NCI-H1105 treated with DMSO at 0.1 percent for 48 hours (cell line): ENCODE results near the gene EBF4.
A peak's percentile ranks its signal among the peaks of the same experiment; 100 is the strongest.

Experiments used
- DNase-seq: peaks from one replicate; lab custom pipeline; 2025; lab: John Stamatoyannopoulos, UW

Gene EBF4

DNA sequence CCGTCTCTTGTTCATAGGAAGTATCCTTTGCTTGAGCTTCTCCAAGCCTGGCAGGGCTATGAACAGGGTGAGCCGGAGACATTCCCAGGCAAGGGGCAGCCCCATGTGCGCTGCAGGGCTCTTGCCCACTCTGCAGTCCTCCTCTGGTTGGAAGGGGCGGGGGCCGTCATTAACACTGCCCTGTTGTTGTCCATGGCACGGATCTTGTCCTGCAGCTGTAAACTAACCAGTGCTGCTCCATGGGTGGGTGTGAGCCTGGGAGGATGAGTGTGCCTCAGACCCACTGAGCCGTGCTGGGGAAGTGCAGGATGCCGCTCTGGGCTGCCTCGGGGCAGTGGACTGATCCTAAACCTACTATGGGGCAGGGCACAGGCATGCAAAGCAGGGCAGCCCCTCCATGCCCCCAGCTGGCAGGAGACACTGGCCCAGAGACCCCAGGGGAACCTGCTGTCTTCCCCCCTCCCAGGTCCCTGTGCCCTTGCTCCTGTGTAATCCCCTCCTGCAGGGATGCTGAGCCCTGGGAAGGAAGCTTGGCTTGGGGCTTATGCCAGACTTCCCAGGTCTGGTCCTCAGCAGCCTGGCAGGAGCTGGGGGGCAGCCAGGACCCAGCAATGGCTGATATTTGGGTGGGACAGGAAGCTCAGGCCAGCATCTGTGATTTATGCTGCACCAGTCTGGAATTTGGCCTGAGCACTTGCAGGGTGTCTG lies 8.5 kb downstream of the EBF4 start:
- no peak for DNase-seq

DNA sequence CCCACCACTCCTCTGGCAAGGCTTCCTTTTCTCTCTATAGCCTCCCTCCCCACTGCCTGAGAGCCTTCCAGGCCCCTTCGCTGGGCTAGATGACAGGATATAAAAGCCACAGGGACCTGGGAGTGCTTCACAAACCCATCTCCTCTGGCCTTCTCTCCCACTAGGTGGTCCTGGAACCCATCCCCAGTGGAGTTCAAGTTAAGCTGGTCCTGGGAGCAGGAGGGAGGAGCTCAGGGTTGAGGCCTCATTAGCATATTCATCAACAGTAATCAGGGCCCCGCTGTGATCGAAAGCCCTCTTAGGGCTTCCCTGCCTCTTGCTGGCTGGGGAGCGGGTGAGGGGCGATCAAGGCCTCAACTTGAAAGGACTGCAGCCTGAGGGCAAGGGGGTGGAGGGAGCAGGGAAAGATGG lies 9.1 kb downstream of the EBF4 start:
- no peak for DNase-seq

DNA sequence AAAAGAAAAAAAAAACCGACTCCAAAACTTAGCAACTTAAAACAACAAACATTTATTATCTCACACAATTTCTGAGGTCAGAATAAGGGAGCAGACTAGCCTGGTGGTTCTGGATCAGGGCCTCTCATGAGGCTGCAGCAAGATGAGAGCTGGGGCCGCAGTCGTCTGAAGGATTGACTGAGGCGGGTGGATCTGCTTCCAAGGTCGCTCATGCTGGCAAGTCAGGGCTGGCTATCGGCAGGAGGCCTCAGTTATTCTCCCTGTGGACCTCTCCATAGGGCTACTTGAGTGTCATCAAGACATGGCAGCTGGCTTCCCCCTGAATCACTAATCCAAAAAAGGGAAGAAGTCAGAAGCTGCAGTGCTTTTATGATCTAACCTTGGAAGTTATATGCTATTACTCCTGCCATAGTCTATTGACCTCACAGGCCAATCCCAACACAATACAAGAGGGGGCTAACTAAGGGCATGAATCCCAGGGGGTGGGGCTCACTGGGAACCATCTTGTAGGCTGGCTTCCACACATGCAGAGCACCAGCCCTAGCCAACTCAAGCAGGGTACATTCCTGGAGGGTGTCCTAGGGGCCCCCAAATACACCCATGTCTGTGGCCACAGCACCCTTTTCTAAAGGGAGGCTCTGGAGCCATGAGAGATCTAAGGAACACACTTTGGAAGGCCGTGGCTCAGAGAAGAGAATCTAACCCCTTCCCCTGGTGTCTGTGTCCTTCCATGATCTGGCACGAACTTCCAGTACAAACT lies 11.3 kb downstream of the EBF4 start:
- no peak for DNase-seq

DNA sequence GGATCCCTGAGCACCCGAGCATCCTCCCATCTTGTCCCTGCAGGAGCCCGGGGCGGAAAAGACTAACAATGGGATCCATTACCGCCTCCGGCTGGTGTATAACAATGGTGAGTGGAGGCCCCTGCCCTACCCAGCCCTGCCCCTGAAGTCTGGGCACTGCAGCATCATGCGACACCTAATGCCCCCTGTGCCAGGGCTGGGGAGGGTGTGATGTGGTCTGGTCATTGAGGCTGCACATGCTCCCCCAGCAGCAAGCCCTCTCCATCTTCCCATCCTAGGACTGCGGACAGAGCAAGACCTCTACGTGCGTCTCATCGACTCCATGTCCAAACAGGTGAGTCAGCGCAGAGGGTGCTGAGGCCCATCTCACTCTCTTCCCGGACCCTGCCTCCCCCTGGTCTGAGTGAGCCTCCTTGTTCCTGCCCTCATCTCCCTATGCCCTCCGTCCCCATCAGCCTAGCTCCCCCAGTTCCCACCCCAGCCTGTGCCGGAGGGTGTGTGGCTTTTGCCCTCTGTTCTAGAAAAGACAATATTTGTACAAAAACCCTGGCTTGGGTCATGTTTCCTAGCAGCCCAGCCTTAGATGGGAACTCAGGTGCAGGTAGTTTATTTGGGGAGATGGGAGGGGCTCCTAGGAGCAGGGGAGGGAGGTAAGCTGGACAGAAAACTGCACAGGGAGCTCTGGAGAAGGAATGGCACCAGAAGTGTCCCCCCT lies 13.5 kb downstream of the EBF4 start:
- DNase-seq, result no peak

DNA sequence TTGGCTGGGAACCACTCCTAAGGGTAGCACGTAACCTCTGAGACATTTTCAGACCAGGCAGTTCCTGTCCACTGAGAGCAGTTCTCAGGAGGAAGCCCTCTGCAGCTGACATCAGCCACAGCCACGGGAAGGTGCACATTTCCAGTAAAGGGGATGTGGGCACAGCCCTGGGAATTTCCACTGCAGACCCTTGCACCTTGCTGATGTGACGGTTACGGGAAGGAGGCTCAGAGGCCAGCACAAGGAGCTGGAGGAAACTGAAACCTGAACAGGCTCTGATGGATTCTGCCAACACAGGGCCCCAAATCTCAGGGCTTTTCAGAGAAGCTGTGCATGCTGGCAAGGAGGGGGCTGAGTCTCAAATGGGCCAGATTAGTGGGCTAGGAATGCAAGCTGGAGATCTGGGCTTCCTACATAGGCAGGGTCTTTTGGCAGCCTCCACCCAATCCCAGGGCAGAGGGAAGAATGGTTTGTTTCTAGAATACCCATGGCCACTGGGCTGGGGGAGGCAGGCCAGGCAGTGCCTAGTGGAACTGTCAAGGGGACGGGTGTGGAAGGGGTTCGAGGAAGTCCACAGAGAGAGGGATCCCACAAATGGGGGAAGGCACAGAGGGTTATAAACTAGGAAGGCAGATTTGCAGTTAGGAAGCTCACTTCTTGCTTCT lies 14.2 kb downstream of the EBF4 start:
- DNase-seq, result no peak

DNA sequence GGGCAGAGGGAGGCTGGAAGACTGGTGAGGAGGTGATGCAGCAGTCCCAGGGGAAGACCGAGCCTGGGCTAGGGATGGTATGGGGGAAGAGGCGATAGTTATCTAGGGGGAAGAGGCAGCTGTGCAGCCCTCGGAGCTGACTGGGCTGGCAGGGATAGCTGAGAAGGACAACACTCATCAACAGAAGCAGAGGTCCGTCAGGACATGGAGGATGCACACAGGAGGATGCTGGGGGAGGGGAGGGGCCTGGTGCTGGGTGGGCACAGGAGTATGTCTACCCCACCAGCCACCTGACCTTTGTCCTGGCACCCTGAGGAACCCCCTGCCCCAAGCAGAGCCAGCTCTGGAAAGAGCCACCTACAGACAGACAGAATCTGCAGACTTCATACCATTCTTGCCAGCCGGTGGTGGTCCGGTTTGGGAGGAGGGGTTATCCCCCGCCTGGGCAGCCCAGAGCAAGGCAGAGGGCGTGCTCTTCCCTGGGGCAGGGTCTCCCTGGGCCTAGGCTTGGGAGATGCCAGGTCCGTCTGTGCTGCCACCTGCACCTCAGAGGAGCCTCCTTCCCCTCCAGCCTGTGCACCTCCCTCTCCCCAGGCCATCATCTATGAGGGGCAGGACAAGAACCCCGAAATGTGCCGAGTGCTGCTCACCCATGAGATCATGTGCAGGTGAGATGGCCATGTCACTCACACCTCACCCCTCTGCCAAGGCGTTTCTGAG lies 14.9 kb downstream of the EBF4 start:
- no peak for DNase-seq

DNA sequence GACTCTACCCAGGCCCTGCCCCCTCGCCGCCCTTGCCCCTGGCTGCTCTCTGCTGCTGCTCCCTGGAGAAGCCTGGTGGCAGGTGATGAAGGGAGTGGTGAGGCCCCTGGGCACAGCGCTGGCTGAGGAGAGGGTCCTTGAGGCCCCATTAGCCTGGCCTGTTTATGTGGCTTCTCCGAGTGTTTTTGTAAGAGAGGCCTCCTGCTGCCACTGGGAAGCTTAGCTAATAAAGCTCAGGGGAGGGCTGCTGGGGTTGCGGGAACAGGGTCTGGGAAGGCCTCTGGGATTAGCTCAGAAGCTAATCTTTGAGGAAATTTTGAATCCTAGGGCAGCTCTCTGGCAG lies 15.5 kb downstream of the EBF4 start:
- no peak for DNase-seq

DNA sequence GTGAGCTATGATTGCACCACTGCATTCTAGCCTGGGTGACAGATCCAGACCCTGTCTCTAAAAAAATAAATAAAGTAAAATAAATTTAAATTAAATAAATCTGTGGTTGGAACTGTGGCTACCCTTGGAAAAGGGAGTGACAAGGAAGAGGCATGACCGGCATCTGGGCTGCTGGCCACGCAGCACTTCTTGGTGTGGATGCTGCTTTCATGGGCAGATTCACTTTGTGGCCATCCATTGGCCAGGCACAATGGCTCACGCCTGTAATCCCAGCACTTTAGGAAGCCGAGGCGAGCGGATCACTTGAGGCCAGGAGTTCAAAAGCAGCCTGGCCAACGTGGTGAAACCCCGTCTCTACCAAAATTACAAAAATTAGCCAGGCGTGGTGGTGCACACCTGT lies 16.1 kb downstream of the EBF4 start:
- DNase-seq, result no peak

DNA sequence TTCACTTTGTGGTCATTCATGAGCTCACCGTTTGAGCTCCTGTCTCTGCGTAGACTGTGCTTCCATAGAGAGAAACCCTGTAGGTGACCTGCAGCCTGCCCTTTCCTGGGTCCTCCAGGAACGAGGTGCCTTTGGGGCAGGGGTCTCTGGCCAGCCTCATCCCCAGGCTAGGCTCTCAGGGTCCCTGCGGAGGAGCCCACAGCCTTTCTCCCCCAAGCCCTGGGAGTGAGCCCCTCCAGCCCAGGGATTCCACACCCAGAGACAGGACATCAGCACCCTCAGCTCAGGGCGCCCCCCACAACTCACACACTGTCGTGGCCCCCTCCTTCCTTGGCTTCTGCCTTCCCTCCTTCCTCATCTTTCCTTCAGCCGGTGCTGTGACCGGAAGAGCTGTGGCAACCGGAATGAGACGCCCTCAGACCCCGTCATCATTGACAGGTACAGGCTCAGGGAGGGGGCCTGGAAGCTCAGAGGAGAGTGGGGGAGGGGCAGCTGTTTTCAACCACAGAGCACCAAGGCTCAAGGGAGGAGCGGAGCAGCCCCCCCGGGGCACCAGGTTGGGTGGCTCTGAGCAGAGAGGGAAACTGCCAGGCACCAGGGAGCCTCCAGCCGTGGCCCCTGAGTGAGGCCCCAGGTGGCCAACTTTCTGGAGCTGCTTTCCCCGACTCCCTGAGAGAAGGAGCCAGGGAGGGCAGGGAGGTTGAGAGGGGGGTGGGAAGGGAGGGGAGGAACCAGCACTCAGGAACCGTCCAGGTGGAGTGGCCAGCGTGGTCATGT lies 16.8 kb downstream of the EBF4 start:
- no peak for DNase-seq

DNA sequence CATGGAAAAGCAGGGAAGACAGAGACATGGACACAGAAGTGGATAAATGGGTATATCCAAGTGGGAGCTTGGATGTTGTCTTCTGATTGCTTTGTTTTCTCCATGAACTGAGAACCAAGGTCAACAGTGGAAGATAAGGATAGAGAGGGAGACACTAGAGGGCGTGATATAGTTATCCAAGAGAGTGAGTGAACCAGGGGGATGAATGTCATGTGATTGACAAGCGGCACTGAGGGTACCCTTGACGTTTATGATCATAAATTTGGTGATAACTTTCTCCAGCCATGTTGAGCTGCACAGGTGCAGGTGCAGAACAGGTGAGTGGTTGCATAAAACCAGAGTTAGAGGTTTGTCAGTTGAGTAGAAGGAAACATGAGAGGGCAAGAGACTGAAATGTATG lies 20.7 kb downstream of the EBF4 start:
- peak; percentile 26 for DNase-seq

DNA sequence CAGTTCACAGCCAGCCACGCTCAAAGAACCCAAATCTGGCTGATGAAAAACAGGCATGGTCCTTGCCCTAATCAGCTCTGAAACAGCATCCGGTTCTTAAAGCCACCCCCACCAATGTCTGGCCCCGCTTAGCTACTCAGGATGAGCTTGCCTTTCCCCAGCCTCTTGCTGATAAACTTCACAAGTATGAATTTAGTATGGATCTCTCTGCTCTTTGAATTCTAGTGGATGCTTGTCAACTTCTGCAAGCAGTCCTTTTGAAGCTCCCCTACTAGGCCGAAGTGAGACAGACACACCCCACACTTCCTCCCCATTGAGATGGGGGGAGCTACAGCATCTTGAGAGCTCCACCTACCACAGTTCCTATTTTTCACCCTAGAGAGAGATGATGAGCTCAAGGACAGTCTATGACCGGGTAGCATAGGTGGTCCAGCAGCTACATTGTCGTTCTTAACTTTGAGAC lies 36.7 kb downstream of the EBF4 start:
- DNase-seq, result no peak

DNA sequence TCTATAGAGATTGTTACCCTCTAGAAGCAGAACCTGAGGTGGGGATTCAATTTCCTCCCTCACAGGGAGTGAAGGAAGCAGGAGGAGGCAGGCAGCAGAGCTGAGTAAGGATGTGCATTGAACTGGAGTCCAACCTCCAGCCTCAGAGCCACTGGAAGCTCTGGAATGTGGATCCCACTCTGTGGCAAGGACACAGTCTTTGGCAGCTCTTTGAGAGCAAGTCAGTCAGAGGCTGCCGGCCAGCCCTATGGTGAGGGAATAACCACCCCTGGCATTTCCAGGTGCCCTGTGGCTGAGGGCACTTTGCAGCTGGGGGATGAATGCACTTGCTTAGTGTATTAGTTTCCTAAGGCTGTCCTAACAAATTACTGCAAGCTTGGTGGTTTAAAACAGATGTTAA lies 37.2 kb downstream of the EBF4 start:
- DNase-seq, result no peak

DNA sequence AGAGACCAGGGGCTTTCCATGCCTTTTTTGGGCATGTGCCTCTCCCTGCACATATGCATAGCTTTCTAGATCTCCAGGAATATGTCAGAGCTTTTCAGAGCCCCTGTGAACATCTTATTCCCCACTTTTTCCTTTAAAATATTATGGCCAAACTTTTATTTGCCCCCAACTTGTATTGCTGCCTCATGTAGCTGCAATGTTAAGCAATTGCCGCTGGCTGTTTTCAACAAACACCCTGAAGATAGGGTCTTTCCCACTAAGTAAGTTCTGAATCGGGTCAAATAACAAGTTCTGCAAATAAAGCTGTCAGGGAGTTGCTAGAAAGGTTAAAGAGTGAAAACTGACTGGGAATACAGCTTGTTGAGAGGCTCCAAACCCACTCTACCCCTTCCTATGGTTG lies 42.3 kb downstream of the EBF4 start:
- no peak for DNase-seq

DNA sequence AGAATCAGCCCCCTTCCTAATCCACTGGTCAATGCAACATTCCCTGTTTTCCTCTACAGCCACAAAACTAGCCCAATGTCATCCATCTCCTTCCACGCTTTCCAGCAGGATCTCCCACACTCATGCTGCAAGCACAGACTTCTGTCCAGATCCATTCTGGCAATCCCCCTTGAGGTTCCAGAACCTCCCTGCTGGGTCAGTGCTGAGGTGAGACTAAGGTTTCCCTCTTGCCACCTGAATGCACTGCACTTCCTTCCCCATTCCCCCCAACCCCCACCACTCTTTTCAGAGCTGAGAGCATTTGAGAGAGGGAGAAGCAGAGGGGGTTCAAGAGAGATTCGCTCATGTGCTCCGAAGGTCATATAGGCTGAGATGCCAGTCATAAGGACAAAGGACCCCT lies 43.9 kb downstream of the EBF4 start:
- no peak for DNase-seq

DNA sequence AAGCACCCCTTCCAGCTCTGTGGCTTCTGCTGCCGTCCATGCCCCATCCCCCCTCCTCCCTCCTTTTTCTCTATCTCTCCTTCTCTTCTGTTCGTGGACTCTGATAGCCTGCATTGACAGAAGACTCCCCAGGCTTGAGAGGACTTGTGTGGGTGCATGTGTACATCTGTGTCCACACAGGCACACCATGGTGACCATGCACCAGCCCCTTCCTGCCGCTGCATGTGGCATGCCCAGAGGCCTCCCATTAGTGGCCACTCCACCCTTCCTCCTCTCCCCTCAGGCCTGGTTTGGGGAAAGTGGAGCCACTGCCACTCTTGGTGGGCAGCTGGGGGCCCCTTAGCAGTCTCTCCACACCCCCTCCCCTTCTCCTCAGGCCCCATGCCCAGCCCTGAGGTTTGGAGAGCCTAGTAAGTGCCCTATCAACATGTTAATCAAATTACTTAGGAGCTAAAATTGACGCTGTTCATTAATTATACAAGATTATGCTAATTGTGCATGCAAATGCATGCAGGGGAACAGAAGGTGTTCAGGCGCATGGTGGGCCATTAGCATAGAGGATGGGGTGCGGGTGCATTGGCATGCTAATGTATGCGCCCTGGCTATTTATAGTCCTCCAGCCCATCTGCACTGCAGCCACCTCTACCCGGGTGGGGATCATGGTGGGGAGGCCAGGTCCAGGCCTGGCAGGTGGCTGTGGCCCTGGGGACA lies 45.9 kb downstream of the EBF4 start:
- DNase-seq, result no peak

DNA sequence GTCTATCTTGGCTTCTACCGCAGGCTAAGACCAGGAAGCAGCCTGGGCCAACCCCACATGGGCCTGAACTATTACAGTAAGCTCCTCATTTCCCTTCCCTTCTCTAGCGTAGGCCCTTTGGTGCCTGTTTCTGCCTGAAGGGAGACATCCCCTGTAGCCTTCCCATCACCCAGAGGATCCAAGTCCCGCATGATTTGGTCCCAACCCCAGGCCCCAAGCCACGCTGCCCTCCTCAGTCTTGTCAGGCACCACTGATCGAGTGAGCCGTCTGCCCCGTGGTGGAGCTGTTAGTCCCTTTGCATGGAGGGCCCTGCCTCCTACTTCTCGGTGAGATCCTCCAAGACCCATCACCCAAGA lies 46.4 kb downstream of the EBF4 start:
- DNase-seq, result no peak

DNA sequence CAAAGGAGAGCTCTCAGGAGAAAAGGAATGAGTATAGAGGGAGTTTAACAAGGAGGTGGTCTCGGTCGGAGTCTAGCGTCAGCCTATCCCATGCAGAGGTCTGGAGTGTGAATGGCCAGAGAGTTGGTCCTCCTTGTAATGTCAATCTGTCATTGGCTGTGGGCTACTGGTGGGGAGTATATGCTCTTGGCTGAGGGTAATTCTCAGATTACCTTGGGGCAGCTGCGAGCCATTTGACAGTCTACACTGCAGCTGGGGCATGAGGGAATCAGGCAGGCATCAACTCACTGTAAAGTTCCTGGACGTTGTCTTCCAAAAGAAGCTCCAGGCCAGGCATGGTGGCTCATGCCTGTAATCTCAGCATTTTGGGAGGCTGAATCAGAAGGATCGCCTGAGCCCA lies 48.1 kb downstream of the EBF4 start:
- DNase-seq, result no peak

DNA sequence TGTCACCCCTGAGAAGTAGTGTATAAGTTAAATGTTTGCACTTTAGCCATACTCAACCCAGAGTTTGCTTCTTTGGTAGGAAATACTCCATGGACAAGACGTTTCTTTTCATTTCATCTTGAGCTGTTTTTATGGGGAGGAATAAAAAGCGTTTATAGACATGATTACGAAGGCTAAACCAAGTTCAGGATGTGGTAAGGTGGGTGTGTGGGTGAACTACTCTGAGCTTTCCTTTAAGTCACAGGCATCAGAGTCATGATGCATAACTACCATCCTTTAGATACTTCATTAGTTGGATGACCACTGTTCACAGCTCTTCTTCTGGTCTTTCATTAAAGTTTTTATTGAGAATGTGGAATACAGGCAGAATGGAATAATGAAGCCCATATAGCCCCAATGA lies 48.9 kb downstream of the EBF4 start:
- no peak for DNase-seq

DNA sequence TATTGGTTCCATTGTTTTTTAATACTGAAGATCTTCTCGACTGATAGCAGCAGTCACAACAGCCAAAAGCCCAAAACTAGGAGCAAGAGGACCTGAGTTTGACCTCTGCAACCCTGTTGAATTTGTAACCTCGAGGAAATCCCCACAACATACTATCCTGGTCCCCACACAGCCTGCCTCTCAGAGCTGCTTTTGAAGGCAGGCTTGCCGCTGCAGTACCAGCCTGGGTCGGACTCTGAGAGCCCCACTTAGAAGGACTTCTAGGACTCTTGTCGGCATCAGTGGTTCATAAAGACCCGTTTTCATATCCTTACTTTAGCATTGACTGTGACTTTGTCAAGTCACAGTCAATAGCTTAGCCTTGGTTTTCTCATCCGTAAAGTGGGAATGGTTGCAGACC lies 49.3 kb downstream of the EBF4 start:
- DNase-seq, result no peak

DNA sequence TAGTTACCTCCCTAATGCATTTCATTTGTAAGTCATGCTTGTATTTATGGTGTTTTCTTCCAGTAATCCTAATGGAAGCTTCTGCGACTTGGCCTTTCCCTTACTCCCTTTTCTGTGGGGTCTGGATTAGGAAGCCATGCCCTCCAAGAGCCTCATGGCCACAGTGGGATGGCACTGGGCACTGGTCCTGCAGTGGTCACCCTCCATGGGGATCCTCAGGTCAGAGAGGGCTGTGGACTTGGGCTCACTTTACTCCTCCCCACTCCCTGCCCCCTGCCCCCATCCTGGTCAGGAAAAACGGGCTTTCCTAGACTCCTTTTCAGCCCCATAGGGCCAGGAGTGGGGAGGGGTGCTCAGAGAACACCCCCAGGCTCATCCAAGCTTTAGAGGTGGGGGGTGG lies 49.9 kb downstream of the EBF4 start:
- DNase-seq, result no peak
